GM18526 (cell line): Measurements from ENCODE around the gene PPP1R12C.
A peak's percentile ranks its signal among the peaks of the same experiment; 100 is the strongest.

Experiments used
- POLR2A ChIP-seq: IDR thresholded peaks from 3 replicates; pipeline ENCODE4 v1.6.1; 2011; ENCODE audit not compliant: insufficient read length; ENCODE audit errors: extremely low read depth

Gene PPP1R12C

DNA sequence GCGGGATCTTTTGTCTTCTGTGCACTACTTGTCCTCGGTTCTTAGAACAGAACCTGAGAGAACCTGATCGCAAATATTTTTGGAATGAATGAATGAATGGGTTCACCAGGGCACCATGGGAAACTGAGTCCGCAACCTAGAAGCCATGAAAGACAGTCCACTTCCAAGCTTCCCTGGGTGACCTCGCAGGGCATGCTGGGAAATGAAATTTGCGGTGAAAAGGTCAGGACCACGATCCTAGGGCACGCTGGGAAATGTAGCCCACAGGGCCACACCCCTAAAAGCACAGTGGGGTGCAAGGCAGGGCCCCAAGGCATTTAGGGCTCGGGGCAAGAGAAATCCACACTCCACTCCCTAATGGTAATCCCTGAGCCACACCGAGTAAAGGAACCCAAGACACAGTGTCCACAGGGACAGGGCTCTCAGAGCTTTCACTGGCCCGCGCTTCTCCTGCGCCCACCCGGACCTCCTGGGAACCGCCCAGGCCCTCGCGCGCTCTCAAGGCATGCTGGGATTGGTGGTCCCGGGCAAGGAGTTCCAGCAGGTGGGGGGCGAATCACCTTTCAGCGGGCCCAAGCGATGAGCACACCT is 1.1 kb upstream of the PPP1R12C start:
- TF ChIP-seq POLR2A = no peak

GRCh38 chr19:55117663-55118391 is 390 bp upstream of the PPP1R12C start:
- TF ChIP-seq POLR2A = peak; percentile 69

DNA sequence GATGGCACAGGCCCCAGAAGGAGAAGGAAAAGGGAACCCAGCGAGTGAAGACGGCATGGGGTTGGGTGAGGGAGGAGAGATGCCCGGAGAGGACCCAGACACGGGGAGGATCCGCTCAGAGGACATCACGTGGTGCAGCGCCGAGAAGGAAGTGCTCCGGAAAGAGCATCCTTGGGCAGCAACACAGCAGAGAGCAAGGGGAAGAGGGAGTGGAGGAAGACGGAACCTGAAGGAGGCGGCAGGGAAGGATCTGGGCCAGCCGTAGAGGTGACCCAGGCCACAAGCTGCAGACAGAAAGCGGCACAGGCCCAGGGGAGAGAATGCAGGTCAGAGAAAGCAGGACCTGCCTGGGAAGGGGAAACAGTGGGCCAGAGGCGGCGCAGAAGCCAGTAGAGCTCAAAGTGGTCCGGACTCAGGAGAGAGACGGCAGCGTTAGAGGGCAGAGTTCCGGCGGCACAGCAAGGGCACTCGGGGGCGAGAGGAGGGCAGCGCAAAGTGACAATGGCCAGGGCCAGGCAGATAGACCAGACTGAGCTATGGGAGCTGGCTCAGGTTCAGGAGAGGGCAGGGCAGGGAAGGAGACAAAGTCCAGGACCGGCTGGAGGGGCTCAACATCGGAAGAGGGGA is 1.1 kb downstream of the PPP1R12C start:
- TF ChIP-seq POLR2A = peak; percentile 32

- no peak for TF ChIP-seq POLR2A
These were observed 1.9 kb downstream of the PPP1R12C start for GRCh38 chr19:55115446-55116065.

DNA sequence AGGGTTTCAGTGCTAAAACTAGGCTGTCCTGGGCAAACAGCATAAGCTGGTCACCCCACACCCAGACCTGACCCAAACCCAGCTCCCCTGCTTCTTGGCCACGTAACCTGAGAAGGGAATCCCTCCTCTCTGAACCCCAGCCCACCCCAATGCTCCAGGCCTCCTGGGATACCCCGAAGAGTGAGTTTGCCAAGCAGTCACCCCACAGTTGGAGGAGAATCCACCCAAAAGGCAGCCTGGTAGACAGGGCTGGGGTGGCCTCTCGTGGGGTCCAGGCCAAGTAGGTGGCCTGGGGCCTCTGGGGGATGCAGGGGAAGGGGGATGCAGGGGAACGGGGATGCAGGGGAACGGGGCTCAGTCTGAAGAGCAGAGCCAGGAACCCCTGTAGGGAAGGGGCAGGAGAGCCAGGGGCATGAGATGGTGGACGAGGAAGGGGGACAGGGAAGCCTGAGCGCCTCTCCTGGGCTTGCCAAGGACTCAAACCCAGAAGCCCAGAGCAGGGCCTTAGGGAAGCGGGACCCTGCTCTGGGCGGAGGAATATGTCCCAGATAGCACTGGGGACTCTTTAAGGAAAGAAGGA is 2.8 kb downstream of the PPP1R12C start:
- no peak for TF ChIP-seq POLR2A

- TF ChIP-seq POLR2A = no peak
These were observed 3.8 kb downstream of the PPP1R12C start for GRCh38 chr19:55113570-55114039.

- TF ChIP-seq POLR2A = no peak
These were observed 4.5 kb downstream of the PPP1R12C start for GRCh38 chr19:55112777-55113569.

DNA sequence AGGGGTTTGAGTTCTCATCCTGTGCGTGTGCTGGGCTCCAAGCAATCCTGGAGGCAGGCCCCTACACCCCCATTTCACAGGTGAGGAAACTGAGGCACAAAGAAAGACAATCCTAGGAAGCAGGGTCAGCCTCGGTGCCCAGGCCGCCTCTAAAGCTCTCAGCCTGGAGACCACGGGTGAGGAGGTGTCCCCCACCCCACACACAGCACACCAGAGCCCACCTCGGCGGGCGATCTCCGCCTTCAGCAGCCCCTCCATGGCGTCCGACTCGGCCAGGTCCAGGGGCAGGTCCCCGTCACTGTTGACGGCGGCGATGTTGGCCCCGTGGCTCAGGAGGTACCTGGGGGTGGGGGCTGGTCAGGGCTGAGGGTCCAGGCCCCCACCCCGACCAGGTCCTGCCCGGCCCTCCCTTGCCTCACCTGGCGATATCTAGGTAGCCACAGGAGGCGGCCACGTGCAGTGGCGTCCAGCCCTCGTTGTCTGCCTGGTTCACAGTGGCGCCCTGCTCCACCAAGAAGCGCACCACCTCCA is 5.1 kb downstream of the PPP1R12C start:
- TF ChIP-seq POLR2A = no peak

GRCh38 chr19:55111238-55111831 is 6.1 kb downstream of the PPP1R12C start:
- no peak for TF ChIP-seq POLR2A

DNA sequence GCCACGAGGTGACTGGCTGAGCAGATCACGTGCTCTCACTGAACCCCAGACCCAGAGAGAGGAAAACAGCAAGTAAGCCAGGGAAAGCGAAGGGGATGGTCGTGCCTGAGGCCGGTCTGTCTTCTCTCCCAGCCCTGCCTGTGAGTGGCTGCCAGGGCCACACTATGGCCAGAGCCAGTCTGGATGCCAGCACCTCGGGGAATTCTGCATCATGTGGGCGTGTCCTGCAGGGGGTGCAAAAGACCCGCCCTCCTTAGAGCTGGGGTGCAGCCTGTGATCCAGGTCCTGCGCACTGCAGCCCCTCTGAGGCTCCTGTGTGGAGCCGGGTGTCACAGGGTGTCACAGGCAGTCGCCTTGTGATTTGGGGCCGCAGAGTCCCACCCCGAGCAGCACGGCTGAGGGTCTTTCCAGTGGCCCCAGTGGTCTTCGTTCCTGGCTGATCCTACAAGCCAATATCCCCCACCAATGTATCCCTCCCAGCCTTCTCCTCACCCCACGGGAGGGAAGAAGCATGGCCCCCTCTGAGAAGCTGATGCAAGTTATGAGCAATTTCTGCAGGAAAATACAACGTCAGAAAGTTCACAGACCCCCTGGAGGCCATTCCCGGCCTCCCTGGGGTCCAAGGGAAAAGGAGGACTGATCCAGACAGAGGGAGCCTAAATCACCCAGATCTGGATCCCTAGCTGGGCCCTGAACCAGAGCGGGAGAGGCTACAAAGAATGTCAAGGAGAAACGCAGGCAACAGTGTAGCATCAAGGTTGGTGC is 7.7 kb downstream of the PPP1R12C start:
- TF ChIP-seq POLR2A = no peak

DNA sequence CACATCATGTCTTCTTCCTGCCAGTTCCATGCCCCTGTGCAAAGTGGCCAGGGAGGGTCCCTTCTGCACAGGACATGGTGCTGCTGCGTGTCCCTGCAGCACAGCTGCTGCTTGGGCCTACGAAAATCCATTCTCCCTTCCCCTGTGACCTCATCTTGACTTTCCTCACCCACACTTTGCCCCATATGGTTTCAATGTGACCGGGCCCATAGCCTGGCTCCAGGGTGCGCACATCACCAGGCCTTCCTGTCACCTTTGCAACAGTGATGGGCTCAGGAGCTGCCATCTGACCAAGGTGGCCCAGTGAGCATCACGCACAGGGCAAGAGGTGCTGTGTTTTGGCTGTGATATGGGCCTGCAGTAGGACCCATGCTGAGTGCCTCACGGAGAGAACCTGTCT is 10.8 kb downstream of the PPP1R12C start:
- TF ChIP-seq POLR2A = no peak

- no peak for TF ChIP-seq POLR2A
These were observed 12.2 kb downstream of the PPP1R12C start for GRCh38 chr19:55105237-55105636.

DNA sequence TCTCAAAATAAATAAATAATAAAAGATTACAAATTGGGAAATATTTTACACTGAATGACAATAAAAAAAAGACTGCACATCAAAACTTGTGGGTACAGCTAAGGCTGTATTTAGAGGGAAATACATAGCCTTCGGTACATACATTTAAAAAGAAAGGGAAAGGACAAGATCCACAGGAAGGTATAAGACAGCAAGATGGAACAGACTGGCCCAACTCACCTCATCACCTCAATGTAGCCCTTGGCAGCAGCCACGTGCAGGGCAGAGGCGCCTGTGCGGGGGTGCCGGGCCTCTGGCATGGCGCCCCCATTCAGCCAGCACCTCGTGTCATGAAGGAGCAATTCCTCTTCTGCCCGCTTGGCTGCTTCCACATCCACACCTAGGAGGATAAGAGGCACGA is 14.2 kb downstream of the PPP1R12C start:
- TF ChIP-seq POLR2A = no peak
